Activated CD4-positive, alpha-beta T cell treated with anti-CD3 and anti-CD28 coated beads, Interleukin-2, amount 10 ng/mL, durations not matched to agents 24 days and 14 days (primary cell): Measurements from ENCODE around the gene SUSD6. TPM values are rescaled to one million over a fixed set of nuclear protein-coding genes. Genes with fewer than 3 reads are reported as not detected.
"Not testable (repeated sequence)": the region's sequence is repeated elsewhere in the genome, so short reads cannot be mapped to it uniquely, and the experiment has no call there.

ENCODE experiments used
- DNase-seq: peaks from one replicate; pipeline ENCODE4 v3.0.0; 2022
- H3K27ac Mint-ChIP-seq: one replicate; pipeline ENCODE4 v1.8.0; 2022; ENCODE audit warnings: mild to moderate bottlenecking, mixed read lengths
- H3K27me3 Mint-ChIP-seq: one replicate; pipeline ENCODE4 v1.8.0; 2022; ENCODE audit warnings: mixed read lengths
- H3K36me3 Mint-ChIP-seq: one replicate; pipeline ENCODE4 v1.8.0; 2022; ENCODE audit warnings: low read depth, mild to moderate bottlenecking, mixed read lengths
- H3K4me1 Mint-ChIP-seq: one replicate; pipeline ENCODE4 v1.8.0; 2021; ENCODE audit warnings: mixed read lengths
- H3K4me3 Mint-ChIP-seq: one replicate; pipeline ENCODE4 v1.8.0; 2022; ENCODE audit warnings: mild to moderate bottlenecking, moderate library complexity, mixed read lengths
- H3K9me3 Mint-ChIP-seq: one replicate; pipeline ENCODE4 v1.8.0; 2021; ENCODE audit warnings: mixed read lengths
- intact Hi-C: fragments of 100-400 bp; cut with micrococcal nuclease; formaldehyde crosslinking; loops from one replicate; pipeline ENCODE4 v1.15.1; 2023
- total RNA-seq: library from RNA; stranded (reverse); gene quantifications from 2 replicates; pipeline ENCODE4 v1.2.3, GENCODE V29; 2022

SUSD6 gene
- total RNA-seq, 1 donor from 2014 or later = 78.9 TPM

DNA sequence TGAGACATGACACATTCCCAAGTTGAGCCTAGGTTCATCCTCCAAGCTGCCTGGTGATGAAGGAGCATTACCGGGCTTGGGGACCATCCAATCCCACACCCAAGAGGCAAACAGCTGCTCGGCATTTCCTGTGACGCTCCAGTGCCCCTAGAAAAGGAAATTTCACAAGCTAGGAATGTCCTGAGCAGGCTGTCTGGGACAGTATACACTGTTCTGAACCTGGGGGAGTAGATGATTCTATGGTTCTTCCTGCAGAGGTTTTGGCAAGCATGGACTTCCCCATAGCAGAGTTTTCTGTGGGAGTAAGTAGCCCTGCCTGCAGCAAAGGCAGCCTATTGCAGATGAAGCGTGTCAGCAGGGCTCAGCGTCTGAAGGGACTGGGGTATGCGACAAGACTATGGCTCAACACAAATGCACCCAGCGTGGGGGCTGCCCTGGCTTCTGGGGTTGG lies 108.1 kb downstream of the SUSD6 start:
- Mint-ChIP-seq H3K36me3 (peaks cover 20% of the 10 kb centered on the region), H3K9me3 (no peaks in the 10 kb centered on the region), H3K4me1 (peaks cover 44% of the 10 kb centered on the region), H3K4me3 (no peak overlapping the region), H3K27me3 (no peaks in the 10 kb centered on the region), H3K27ac (peak overlapping the region; percentile 65)
- intact Hi-C loops = no loop called here
- DNase-seq = no peak

GRCh38 chr14:69720912-69721311 lies 109.5 kb downstream of the SUSD6 start:
- Mint-ChIP-seq H3K4me3 (no peak overlapping the region), H3K4me1 (peaks cover 41% of the 10 kb centered on the region), H3K9me3 (no peaks in the 10 kb centered on the region), H3K27ac (no peak overlapping the region), H3K27me3 (peaks cover 2% of the 10 kb centered on the region), H3K36me3 (peaks cover 11% of the 10 kb centered on the region)
- intact Hi-C loops = no loop called here
- DNase-seq = no peak

- peak; percentile 96 for DNase-seq
- Mint-ChIP-seq H3K4me3 (peak overlapping the region; percentile 79), H3K36me3 (no peaks in the 10 kb centered on the region), H3K27me3 (peaks cover 7% of the 10 kb centered on the region), H3K27ac (peak overlapping the region; percentile 79), H3K4me1 (peaks cover 33% of the 10 kb centered on the region), H3K9me3 (no peaks in the 10 kb centered on the region)
- intact Hi-C loops = loop anchor here (1.0 to 5.0 kb wide), 4 partner anchors 40 to 142 kb away; partner anchors contain the start of genes SRSF5 and SUSD6
These were observed 115.5 kb downstream of the SUSD6 start for GRCh38 chr14:69726761-69727511.

GRCh38 chr14:69727860-69728259 lies 116.5 kb downstream of the SUSD6 start:
- Mint-ChIP-seq H3K36me3 (no peaks in the 10 kb centered on the region), H3K4me1 (peaks cover 33% of the 10 kb centered on the region), H3K27ac (peak overlapping the region; percentile 54), H3K4me3 (peak overlapping the region; percentile 79), H3K9me3 (no peaks in the 10 kb centered on the region), H3K27me3 (peaks cover 10% of the 10 kb centered on the region)
- no peak for DNase-seq
- intact Hi-C loops = loop anchor here (1.0 to 5.0 kb wide), 4 partner anchors 39 to 143 kb away; partner anchors contain the start of genes SRSF5 and SUSD6

DNA sequence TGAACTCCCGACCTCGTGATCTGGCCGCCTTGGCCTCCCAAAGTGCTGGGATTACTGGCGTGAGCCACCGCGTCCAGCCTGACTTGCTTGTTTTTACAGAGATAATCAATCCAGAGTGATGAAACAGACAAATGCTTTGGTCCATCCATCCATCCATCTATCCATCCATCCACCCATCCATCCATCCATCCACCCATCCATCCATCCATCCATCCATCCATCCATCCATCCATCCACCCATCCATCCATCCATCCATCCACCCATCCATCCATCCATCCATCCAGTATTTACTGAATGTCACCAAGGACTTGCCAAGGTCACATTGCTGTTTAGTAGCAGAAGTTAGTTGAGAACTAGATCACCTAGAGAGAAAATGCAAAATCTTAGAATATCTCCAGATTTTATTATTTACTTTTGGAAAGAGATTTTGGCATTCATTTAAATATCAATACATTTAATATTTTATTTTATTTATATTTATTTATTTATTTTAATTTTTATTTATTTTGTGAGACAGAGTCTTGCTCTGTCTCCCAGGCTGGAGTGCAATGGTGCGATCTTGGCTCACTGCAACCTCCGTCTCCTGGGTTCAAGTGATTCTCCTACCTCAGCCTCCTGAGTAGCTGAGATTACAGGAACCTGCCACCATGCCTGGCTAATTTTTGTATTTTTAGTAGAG lies 120.7 kb downstream of the SUSD6 start:
- H3K27me3 Mint-ChIP-seq = peaks cover 23% of the 10 kb centered on the region
- peaks cover 20% of the 10 kb centered on the region for H3K4me1 Mint-ChIP-seq
- not testable (repeated sequence) for H3K27ac Mint-ChIP-seq, H3K4me3 Mint-ChIP-seq, H3K9me3 Mint-ChIP-seq, DNase-seq, H3K36me3 Mint-ChIP-seq
- intact Hi-C loops = loop anchor here (2.0 kb wide), 1 partner anchor 297 kb away; no protein-coding TSS in a partner anchor

DNA sequence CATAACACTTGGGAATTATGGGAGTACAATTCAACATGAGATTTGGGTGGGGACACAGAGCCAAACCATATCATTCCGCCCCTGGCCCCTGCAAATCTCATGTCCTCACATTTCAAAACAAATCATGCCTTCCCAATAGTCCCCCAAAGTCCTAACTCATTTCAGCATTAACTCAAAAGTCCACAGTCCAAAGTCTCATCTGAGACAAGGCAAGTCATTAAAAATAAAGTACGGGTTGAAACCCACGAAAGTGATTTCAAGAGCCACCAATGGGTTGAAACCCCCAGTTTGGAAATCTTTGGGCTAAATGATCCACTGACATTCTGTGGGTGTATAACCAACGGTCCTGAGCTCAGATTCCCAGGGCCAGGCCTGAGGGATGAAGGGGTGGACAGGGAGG lies 125.0 kb downstream of the SUSD6 start:
- H3K4me1 Mint-ChIP-seq, intact Hi-C loops, H3K36me3 Mint-ChIP-seq, H3K4me3 Mint-ChIP-seq, H3K9me3 Mint-ChIP-seq, H3K27ac Mint-ChIP-seq, DNase-seq: not testable (repeated sequence)
- peaks cover 20% of the 10 kb centered on the region for H3K27me3 Mint-ChIP-seq

DNA sequence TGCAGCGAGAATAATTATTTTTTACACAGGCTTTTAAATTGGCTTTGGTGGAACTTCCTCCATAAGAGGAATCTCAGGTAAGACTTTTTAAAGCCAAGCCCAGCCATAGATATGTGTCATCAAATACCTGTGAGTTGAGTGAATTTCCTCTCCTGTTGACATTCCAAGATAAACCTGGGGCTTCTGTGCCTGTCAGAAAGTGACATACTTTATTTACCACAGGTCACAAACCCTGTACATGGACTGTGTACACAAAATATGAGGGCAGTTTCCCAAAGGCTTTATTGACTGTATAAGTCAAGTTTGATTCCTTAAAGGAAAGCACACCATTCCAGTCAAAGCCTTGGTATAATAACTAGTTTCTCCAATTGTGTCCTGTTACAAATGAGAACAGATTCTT lies 129.7 kb downstream of the SUSD6 start:
- Mint-ChIP-seq H3K27ac (no peak overlapping the region), H3K4me1 (no peaks in the 10 kb centered on the region), H3K9me3 (peaks cover 3% of the 10 kb centered on the region), H3K4me3 (no peak overlapping the region), H3K27me3 (peaks cover 3% of the 10 kb centered on the region), H3K36me3 (no peaks in the 10 kb centered on the region)
- intact Hi-C loops = no loop called here
- DNase-seq = no peak

DNA sequence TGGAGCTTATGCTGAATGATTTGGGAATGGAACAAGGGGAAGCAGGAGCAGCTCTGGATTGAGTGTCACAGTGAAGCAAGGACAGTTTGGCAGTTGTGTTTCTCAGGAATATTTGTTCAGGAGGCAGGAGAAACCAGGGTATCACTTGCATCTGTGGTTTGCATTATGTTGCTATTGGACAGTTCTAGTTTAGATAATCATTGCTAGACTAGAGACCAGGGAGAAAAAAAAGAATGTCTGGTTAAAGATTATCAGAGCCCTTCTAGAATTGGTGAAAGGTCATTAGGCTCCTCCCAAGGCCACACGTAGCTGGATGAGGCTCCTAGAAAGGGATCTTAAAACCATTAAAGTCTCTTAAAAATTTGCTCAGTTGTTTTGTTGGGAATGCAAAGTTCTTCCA lies 138.6 kb downstream of the SUSD6 start:
- no peaks in the 10 kb centered on the region for H3K9me3 Mint-ChIP-seq
- peaks cover 2% of the 10 kb centered on the region for H3K4me1 Mint-ChIP-seq
- no peak for DNase-seq
- H3K27ac Mint-ChIP-seq = no peak overlapping the region
- no peak overlapping the region for H3K4me3 Mint-ChIP-seq
- no peaks in the 10 kb centered on the region for H3K36me3 Mint-ChIP-seq
- H3K27me3 Mint-ChIP-seq = no peaks in the 10 kb centered on the region
- intact Hi-C loops = no loop called here

- no peak for DNase-seq
- H3K27ac Mint-ChIP-seq = no peak overlapping the region
- H3K9me3 Mint-ChIP-seq = no peaks in the 10 kb centered on the region
- H3K4me3 Mint-ChIP-seq = no peak overlapping the region
- no peaks in the 10 kb centered on the region for H3K27me3 Mint-ChIP-seq
- H3K36me3 Mint-ChIP-seq = no peaks in the 10 kb centered on the region
- intact Hi-C loops = no loop called here
- peaks cover 7% of the 10 kb centered on the region for H3K4me1 Mint-ChIP-seq
These were observed 139.1 kb downstream of the SUSD6 start for GRCh38 chr14:69750495-69750894.

- Mint-ChIP-seq H3K27me3 (no peaks in the 10 kb centered on the region), H3K4me1 (peaks cover 12% of the 10 kb centered on the region), H3K9me3 (no peaks in the 10 kb centered on the region), H3K36me3 (no peaks in the 10 kb centered on the region), H3K4me3 (no peak overlapping the region), H3K27ac (no peak overlapping the region)
- DNase-seq = no peak
- intact Hi-C loops = no loop called here
These were observed 141.4 kb downstream of the SUSD6 start for GRCh38 chr14:69752773-69753172.

DNA sequence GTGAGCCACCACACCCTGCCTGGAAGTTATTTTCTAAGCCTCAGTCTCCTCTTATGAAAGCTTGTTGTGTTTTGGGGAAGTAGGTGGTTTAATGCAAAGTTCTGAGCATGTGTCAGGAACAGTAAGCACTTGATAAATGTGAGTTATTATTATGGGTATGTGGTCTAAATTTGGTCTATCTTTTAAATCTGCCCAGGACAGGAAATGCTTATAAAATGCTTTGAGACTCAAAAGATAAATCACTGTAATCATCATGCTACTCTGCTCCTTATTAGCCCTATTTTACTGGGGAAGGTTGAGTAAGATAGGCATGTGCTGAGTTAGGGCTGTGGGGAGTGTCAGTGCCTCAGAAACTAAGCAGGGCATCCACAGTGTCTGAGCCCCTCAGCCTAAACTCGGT lies 142.5 kb downstream of the SUSD6 start:
- no peaks in the 10 kb centered on the region for H3K36me3 Mint-ChIP-seq
- no peaks in the 10 kb centered on the region for H3K27me3 Mint-ChIP-seq
- no peak overlapping the region for H3K27ac Mint-ChIP-seq
- intact Hi-C loops = no loop called here
- H3K9me3 Mint-ChIP-seq = no peaks in the 10 kb centered on the region
- no peak for DNase-seq
- H3K4me1 Mint-ChIP-seq = peaks cover 12% of the 10 kb centered on the region
- no peak overlapping the region for H3K4me3 Mint-ChIP-seq

DNA sequence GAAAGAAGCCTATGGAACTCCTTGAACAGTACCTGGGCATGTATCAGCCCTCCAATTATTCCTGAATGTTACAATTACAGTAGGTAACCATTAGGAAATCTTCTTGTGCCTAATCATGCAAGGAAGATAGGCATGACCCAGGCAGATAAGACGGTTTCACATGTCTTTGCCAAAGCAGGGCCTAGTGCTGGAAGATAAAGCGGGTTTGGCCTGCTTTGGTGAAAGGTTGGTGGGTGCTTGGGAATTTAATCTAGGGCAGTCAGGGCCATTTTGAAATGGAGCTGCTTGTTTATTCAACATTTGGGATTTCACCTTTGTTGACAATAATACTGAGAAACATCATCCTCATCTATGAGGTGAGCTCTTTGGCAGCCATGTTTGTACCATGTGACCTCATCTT lies 143.1 kb downstream of the SUSD6 start:
- Mint-ChIP-seq H3K27ac (no peak overlapping the region), H3K27me3 (no peaks in the 10 kb centered on the region), H3K9me3 (no peaks in the 10 kb centered on the region), H3K36me3 (no peaks in the 10 kb centered on the region), H3K4me3 (no peak overlapping the region), H3K4me1 (peaks cover 12% of the 10 kb centered on the region)
- DNase-seq = no peak
- intact Hi-C loops = no loop called here

DNA sequence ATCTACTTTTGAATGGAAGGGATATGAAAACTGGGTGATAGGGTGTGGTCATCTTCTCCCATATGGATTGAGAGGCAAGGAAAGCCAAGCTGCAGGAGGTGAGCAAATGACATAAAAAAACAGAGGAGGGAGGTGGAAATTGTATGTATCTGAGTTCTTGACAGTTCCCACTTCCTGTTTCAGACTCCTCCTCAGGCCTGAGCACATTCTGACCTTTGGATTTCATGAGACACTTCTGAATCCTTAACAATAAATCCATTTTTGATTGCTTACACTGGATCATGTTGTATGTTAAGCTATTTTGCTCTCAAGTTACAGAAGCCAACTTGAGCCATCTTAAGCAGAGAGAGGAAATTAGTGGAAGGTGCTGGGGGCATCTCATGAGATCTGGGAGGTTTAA lies 143.9 kb downstream of the SUSD6 start:
- Mint-ChIP-seq H3K27ac (peak overlapping the region; percentile 69), H3K27me3 (no peaks in the 10 kb centered on the region), H3K4me3 (no peak overlapping the region), H3K36me3 (no peaks in the 10 kb centered on the region), H3K9me3 (no peaks in the 10 kb centered on the region), H3K4me1 (peaks cover 12% of the 10 kb centered on the region)
- no peak for DNase-seq
- intact Hi-C loops = loop anchor here (1.0 kb wide), 1 partner anchor 11 kb away; no protein-coding TSS in a partner anchor

GRCh38 chr14:69755784-69756183 lies 144.4 kb downstream of the SUSD6 start:
- peaks cover 12% of the 10 kb centered on the region for H3K4me1 Mint-ChIP-seq
- H3K9me3 Mint-ChIP-seq = no peaks in the 10 kb centered on the region
- no peak for DNase-seq
- H3K4me3 Mint-ChIP-seq = no peak overlapping the region
- H3K27me3 Mint-ChIP-seq = no peaks in the 10 kb centered on the region
- H3K36me3 Mint-ChIP-seq = no peaks in the 10 kb centered on the region
- H3K27ac Mint-ChIP-seq = peak overlapping the region; percentile 69
- intact Hi-C loops = loop anchor here (1.0 kb wide), 1 partner anchor 11 kb away; no protein-coding TSS in a partner anchor
